Karpas-422 (cell line): ENCODE data around the gene NR1H2. TPM values are rescaled to one million over a fixed set of nuclear protein-coding genes. Genes with fewer than 3 reads are reported as not detected.
A peak's percentile ranks its signal among the peaks of the same experiment; 100 is the strongest.

Experiments
- DNase-seq: peaks from one replicate; pipeline ENCODE4 v3.0.0-alpha.2; 2015
- H2AFZ ChIP-seq: fragments of 200-600 bp; sonication (generic); 2 replicates; pipeline ENCODE4 v1.6.1; 2014; ENCODE audit warnings: antibody characterized with exemption, low read length, mixed read lengths
- H3K27ac ChIP-seq: fragments of 200-600 bp; sonication (generic); 2 replicates; pipeline ENCODE4 v1.5.1; 2014; ENCODE audit warnings: mild to moderate bottlenecking, low read length, moderate library complexity
- H3K27me3 ChIP-seq: fragments of 200-600 bp; sonication (generic); 2 replicates; pipeline ENCODE4 v1.6.1; 2014; ENCODE audit warnings: low read length, mixed read lengths
- H3K36me3 ChIP-seq: fragments of 200-600 bp; sonication (generic); 2 replicates; pipeline ENCODE4 v1.6.1; 2014; ENCODE audit warnings: low read length, mixed read lengths; ENCODE audit not compliant: insufficient read depth
- H3K4me1 ChIP-seq: fragments of 200-600 bp; sonication (generic); 2 replicates; pipeline ENCODE4 v1.6.1; 2014; ENCODE audit warnings: mild to moderate bottlenecking, low read length, mixed read lengths
- H3K4me2 ChIP-seq: fragments of 200-600 bp; sonication (generic); 2 replicates; pipeline ENCODE4 v1.6.1; 2014; ENCODE audit warnings: low read length, low read depth, mild to moderate bottlenecking; ENCODE audit not compliant: poor library complexity, severe bottlenecking
- H3K4me3 ChIP-seq: fragments of 200-600 bp; sonication (generic); 2 replicates; pipeline ENCODE4 v1.5.1; 2014; ENCODE audit warnings: mild to moderate bottlenecking, antibody characterized with exemption, low read length, mixed read lengths
- H3K79me2 ChIP-seq: fragments of 200-600 bp; sonication (generic); 2 replicates; pipeline ENCODE4 v1.6.1; 2014; ENCODE audit warnings: mild to moderate bottlenecking, low read length, mixed read lengths
- H3K9ac ChIP-seq: fragments of 200-600 bp; sonication (generic); 2 replicates; pipeline ENCODE4 v1.6.0; 2014; ENCODE audit warnings: low read length
- H3K9me2 ChIP-seq: fragments of 200-600 bp; sonication (generic), shearing (Covaris generic); replicated peaks from 2 replicates; pipeline ENCODE4 v1.6.0; 2014; ENCODE audit warnings: mild to moderate bottlenecking, low read length, moderate library complexity; ENCODE audit not compliant: insufficient read depth
- H3K9me3 ChIP-seq: fragments of 300-700, 200-600 bp; sonication (generic); 2 replicates; pipeline ENCODE4 v1.6.1; 2014; ENCODE audit warnings: low read length, mixed read lengths
- H4K20me1 ChIP-seq: fragments of 200-600 bp; sonication (generic); 2 replicates; pipeline ENCODE4 v1.6.1; 2014; ENCODE audit warnings: mild to moderate bottlenecking, antibody characterized with exemption, low read length, low read depth; ENCODE audit not compliant: insufficient read depth
- total RNA-seq: library from RNA; depleted of rRNA; stranded (reverse); fragments of >200 nt; shearing (Covaris generic); gene quantifications from 2 replicates; pipeline ENCODE4 v1.2.3, GENCODE V29; 2014; ENCODE audit warnings: low replicate concordance

The NR1H2 gene
- total RNA-seq, 1 experiment from 2014 or later: 68.2 TPM

- Histone ChIP-seq H3K36me3 (peaks cover 20% of the 10 kb centered on the region), H2AFZ (no peak overlapping the region)
Observed at GRCh38 chr19:50379602-50380001, 3.3 kb downstream of the NR1H2 start.

DNA sequence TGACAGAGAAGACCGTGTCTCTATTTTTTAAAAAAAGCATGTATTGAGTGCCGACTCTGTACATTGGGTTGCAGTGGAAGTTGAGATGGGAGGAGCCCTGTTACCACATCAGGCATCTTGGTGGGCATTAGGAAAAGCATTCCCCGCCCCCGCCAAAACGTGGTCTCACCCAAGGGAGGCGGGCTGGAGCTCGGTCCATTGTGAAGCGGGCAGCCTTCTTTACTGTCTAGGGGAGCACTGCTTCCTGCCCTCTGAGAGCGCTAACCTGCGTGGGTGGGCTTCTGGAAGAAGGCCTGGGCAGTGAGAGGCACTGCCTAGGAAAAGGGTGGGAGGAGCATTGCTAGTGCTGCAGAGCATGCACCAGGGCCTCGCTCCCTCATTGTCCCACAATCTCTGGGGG, 3.9 kb downstream of the NR1H2 start:
- Histone ChIP-seq H3K9me2 (no peaks in the 10 kb centered on the region), H3K27ac (no peak overlapping the region), H3K9me3 (no peaks in the 10 kb centered on the region), H3K36me3 (peaks cover 20% of the 10 kb centered on the region), H3K27me3 (no peaks in the 10 kb centered on the region), H2AFZ (no peak overlapping the region), H3K4me3 (no peak overlapping the region), H3K79me2 (peaks cover 21% of the 10 kb centered on the region), H3K4me1 (peaks cover 29% of the 10 kb centered on the region), H3K4me2 (no peak overlapping the region), H4K20me1 (peaks cover 27% of the 10 kb centered on the region), H3K9ac (no peak overlapping the region)
- no peak for DNase-seq

More at GRCh38 chr19:50379602-50380001, 3.3 kb downstream of the NR1H2 start:
- Histone ChIP-seq H3K9ac (no peak overlapping the region), H3K4me2 (no peak overlapping the region), H3K4me3 (no peak overlapping the region), H3K27ac (no peak overlapping the region), H4K20me1 (peaks cover 24% of the 10 kb centered on the region), H3K9me2 (no peaks in the 10 kb centered on the region), H3K9me3 (no peaks in the 10 kb centered on the region), H3K4me1 (peaks cover 26% of the 10 kb centered on the region), H3K27me3 (no peaks in the 10 kb centered on the region), H3K79me2 (peaks cover 15% of the 10 kb centered on the region)
- DNase-seq: no peak

GRCh38 chr19:50380751-50381151, 4.5 kb downstream of the NR1H2 start:
- Histone ChIP-seq H3K27ac (no peak overlapping the region), H3K4me2 (no peak overlapping the region), H4K20me1 (peaks cover 33% of the 10 kb centered on the region), H3K27me3 (no peaks in the 10 kb centered on the region), H3K9me2 (no peaks in the 10 kb centered on the region), H3K4me3 (no peak overlapping the region), H3K36me3 (peaks cover 21% of the 10 kb centered on the region), H3K4me1 (peaks cover 30% of the 10 kb centered on the region), H3K9ac (no peak overlapping the region), H2AFZ (no peak overlapping the region), H3K79me2 (peaks cover 27% of the 10 kb centered on the region), H3K9me3 (no peaks in the 10 kb centered on the region)
- DNase-seq: no peak

DNA sequence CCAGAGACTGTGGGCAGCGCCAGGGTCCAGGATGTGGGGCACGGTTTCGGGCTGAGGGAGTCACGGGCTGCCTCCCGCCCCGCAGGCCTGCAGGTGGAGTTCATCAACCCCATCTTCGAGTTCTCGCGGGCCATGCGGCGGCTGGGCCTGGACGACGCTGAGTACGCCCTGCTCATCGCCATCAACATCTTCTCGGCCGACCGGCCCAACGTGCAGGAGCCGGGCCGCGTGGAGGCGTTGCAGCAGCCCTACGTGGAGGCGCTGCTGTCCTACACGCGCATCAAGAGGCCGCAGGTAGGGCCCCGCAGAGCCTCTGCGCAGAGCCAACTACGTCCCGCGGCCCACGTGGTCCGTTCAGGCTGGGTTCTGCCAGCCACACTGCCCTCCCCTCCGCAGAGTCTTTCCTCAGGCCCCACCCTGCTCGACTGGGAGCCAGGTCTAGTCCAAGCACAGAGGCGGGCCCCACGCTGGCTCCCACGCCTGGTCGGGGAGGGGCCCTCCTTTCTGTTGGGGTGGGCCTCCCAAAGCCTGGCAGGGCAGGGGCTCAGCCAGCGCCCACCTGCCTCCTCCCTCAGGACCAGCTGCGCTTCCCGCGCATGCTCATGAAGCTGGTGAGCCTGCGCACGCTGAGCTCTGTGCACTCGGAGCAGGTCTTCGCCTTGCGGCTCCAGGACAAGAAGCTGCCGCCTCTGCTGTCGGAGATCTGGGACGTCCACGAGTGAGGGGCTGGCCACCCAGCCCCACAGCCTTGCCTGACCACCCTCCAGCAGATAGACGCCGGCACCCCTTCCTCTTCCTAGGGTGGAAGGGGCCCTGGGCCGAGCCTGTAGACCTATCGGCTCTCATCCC, 5.8 kb downstream of the NR1H2 start:
- Histone ChIP-seq H3K9ac (no peak overlapping the region), H3K4me1 (peaks cover 26% of the 10 kb centered on the region), H3K79me2 (peaks cover 39% of the 10 kb centered on the region), H3K4me2 (no peak overlapping the region), H3K9me2 (no peaks in the 10 kb centered on the region), H3K9me3 (no peaks in the 10 kb centered on the region), H3K4me3 (no peak overlapping the region), H3K27ac (no peak overlapping the region), H2AFZ (no peak overlapping the region), H3K36me3 (peaks cover 31% of the 10 kb centered on the region), H4K20me1 (peaks cover 34% of the 10 kb centered on the region), H3K27me3 (no peaks in the 10 kb centered on the region)
- no peak for DNase-seq

GRCh38 chr19:50383001-50383851, 7.0 kb downstream of the NR1H2 start:
- H3K9ac ChIP-seq: peak overlapping the region; percentile 63
- no peaks in the 10 kb centered on the region for H3K9me2 ChIP-seq
- H3K79me2 ChIP-seq: peaks cover 40% of the 10 kb centered on the region
- no peaks in the 10 kb centered on the region for H3K27me3 ChIP-seq
- peak overlapping the region; percentile 74 for H3K4me3 ChIP-seq
- H3K4me1 ChIP-seq: peaks cover 20% of the 10 kb centered on the region
- DNase-seq: no peak
- H3K9me3 ChIP-seq: no peaks in the 10 kb centered on the region
- peak overlapping the region; percentile 64 for H3K27ac ChIP-seq
- H2AFZ ChIP-seq: no peak overlapping the region
- H3K36me3 ChIP-seq: peaks cover 33% of the 10 kb centered on the region
- H3K4me2 ChIP-seq: peak overlapping the region; percentile 86
- H4K20me1 ChIP-seq: peaks cover 27% of the 10 kb centered on the region

DNA sequence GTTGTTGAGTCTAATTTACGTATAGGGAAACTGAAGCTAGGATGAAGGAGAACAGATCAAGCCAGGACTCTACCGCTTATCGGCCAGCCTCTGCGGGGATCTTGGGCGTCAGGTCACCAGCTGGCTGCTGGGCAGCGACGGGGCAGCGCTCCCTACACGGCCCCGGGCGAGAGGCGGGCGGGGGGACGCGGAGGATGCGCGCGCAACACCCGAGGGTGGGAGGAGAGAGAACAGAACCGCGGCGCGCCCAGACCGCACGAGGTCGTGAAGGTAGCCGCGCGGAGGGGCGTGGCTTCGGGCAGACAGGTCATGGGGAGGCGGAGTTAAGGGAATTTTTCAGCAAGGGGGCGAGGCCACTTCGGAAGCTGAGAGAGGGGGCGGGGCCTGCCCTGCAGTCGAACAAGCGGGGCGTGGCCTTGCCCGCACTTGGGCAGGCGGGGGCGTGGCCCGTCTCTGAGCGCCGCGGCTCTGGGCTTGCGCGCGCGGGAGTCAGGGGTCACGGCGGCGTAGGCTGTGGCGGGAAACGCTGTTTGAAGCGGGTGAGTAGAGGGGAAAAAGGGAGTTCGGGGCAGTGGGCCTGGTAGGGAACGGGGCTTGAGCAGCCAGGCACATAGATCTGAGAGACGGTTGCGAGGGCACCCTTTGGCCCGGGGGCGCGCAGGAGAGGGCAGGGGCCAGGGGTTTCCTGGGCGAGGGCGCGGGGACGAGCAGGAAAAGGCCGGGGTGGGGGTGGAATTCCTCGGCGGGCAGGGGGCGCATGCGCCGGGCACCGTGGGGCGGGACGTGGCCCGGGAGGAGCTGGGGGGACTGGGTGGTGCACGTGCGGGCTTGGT, 7.8 kb downstream of the NR1H2 start, which contains the start of gene POLD1:
Gene POLD1, plus strand, starts transcription at position 496 of the 833 bp plus-strand sequence. CDS start 14,505 bp downstream, outside the sequence.
- H3K4me2 ChIP-seq: peak within 1 kb of the TSS; percentile 86
- H3K4me1 ChIP-seq: peaks cover 20% of the 10 kb centered on the region
- H3K36me3 ChIP-seq: peaks cover 29% of the 10 kb centered on the region
- peak; percentile 100 for DNase-seq
- H3K27ac ChIP-seq: peak within 1 kb of the TSS; percentile 69
- peaks cover 46% of the 10 kb centered on the region for H3K79me2 ChIP-seq
- no peaks in the 10 kb centered on the region for H3K9me3 ChIP-seq
- no peak within 1 kb of the TSS; the same call in 1 of the 2 replicates for H2AFZ ChIP-seq
- H3K9me2 ChIP-seq: no peaks in the 10 kb centered on the region
- H4K20me1 ChIP-seq: peaks cover 21% of the 10 kb centered on the region
- H3K9ac ChIP-seq: peak within 1 kb of the TSS; percentile 80
- H3K4me3 ChIP-seq: peak within 1 kb of the TSS; percentile 74
- no peaks in the 10 kb centered on the region for H3K27me3 ChIP-seq

DNA sequence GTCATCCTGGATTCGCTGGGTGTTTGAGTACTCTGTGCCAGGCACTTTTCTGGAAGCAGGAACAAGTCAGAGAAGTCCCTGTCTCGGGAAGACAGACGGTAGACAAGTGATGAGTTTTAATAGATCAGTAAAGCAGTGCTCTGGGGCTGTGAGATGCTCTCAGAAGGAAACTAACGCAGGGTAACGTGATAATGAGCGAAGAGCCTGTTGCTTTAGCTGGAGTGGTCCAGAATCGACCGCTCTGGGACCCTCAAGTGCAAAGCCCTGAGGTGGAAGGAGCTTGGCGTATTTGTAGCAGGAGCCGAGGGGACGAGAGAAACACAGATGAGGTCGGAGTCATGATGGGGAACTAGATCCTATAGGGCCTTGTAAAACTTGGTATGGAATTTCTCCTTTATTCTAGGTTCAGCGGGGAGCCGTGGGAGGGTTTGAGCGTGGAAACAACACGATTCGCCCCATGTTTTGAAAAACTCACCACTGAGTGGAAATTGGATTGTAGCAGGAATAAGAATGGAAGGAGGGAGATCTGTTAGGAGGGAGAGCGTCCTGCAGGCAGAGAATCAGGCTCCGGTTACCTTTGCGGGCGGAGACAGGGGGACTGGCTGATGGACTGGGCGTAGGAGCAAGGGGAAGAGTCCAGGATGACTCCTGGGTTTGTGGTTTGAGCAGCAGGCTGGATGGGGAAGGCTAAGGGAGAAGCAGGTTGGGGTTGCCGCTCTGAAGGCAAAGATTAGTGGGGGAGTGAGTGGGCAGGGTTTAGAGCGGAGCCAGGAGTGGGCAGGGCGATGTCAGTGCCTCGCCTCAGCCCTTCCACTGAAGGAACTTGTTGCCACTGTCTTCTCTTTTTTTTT, 8.7 kb downstream of the NR1H2 start:
- H3K27me3 ChIP-seq: no peaks in the 10 kb centered on the region
- peak overlapping the region; percentile 69 for H3K27ac ChIP-seq
- no peaks in the 10 kb centered on the region for H3K9me2 ChIP-seq
- H3K4me3 ChIP-seq: peak overlapping the region; percentile 74
- H3K9me3 ChIP-seq: no peaks in the 10 kb centered on the region
- H3K4me2 ChIP-seq: peak overlapping the region; percentile 86
- peaks cover 54% of the 10 kb centered on the region for H3K79me2 ChIP-seq
- no peak overlapping the region; the same call in 1 of the 2 replicates for H2AFZ ChIP-seq
- DNase-seq: peak; percentile 71
- peaks cover 30% of the 10 kb centered on the region for H3K36me3 ChIP-seq
- H3K4me1 ChIP-seq: peaks cover 20% of the 10 kb centered on the region
- H4K20me1 ChIP-seq: peaks cover 16% of the 10 kb centered on the region
- H3K9ac ChIP-seq: peak overlapping the region; percentile 80
